KMS-11 (cell line): Measurements from ENCODE around the gene MRPS18B.

Experiments
- H2AFZ ChIP-seq: fragments of 200-600 bp; sonication (generic); 2 replicates; pipeline ENCODE4 v1.6.1; 2016; ENCODE audit warnings: antibody characterized with exemption, mixed run types, low read depth
- H3K27ac ChIP-seq: fragments of 200-600 bp; sonication (generic); 2 replicates; pipeline ENCODE4 v1.6.1; 2016; ENCODE audit warnings: mild to moderate bottlenecking, mixed run types
- H3K27me3 ChIP-seq: fragments of 200-600 bp; sonication (generic); 2 replicates; pipeline ENCODE4 v1.6.1; 2017; ENCODE audit warnings: mild to moderate bottlenecking, low read depth, mixed run types, moderate library complexity; ENCODE audit not compliant: insufficient read depth
- H3K36me3 ChIP-seq: fragments of 200-600 bp; sonication (generic); 2 replicates; pipeline ENCODE4 v1.6.1; 2017; ENCODE audit warnings: mild to moderate bottlenecking, mixed run types; ENCODE audit not compliant: insufficient read depth
- H3K4me1 ChIP-seq: fragments of 200-600 bp; sonication (generic); 2 replicates; pipeline ENCODE4 v1.6.1; 2016; ENCODE audit warnings: mild to moderate bottlenecking, low read depth, mixed run types; ENCODE audit not compliant: poor library complexity, severe bottlenecking
- H3K4me2 ChIP-seq: fragments of 200-600 bp; sonication (generic); 2 replicates; pipeline ENCODE4 v1.7.0; 2016; ENCODE audit warnings: mild to moderate bottlenecking, mixed run types
- H3K4me3 ChIP-seq: fragments of 200-600 bp; sonication (generic); IDR thresholded peaks from 2 replicates; pipeline ENCODE4 v1.6.1; 2017; ENCODE audit warnings: low read depth, low read length, mixed read lengths; ENCODE audit not compliant: insufficient read depth
- H3K79me2 ChIP-seq: fragments of 200-600 bp; sonication (generic); 2 replicates; pipeline ENCODE4 v1.6.1; 2016; ENCODE audit warnings: low read depth, mixed run types; ENCODE audit not compliant: insufficient read depth
- H3K9ac ChIP-seq: fragments of 200-600 bp; sonication (generic); 2 replicates; pipeline ENCODE4 v1.6.1; 2016; ENCODE audit warnings: mild to moderate bottlenecking, mixed run types
- H4K20me1 ChIP-seq: fragments of 200-600 bp; sonication (generic); 2 replicates; pipeline ENCODE4 v1.6.1; 2016; ENCODE audit warnings: mild to moderate bottlenecking, mixed run types; ENCODE audit not compliant: insufficient read depth
- TF ChIP-seq, protein P1 (sequence below): fragments of 200-600 bp; sonication (generic); conservative IDR thresholded peaks from 2 replicates; pipeline ENCODE4 v1.6.1; 2017; ENCODE audit warnings: low read depth, mild to moderate bottlenecking, antibody characterized with exemption, low read length, moderate library complexity, mixed read lengths

The MRPS18B gene

DNA sequence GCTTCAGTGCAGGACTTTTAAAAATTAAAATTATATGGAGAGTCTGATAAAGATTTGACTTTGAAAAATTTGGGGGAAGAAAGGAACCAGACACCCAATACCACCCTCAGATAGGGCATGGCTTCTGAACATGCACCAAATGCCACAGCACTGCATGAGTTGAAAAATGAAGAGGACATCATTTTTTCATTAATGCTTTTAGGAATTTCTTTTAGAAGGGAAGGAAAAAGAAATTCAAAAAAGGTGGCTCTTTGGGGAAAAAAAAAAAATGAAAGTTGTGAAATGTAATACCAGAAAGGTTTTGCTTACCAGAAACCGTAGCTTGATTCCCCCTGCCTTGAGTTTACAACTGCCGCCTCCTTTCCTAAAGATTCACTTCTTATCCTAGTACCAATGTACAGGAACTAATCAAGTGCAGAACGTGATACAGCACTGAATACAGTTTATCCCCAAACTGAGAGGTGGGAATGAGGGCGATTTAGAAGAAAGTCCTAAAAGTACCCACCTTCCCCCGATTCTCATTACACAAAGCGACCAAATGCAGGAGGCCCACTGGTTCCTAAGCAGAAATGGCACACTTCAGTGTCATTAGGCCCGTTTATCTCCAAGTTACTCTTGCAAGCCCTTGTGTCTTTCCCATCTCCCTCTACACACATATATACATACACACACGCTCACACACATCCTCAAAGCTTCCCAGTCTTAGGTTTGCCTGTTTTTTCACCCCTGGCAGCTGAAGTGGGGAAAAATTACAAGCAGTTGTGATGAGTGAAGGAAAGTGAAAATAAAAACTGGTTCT is 3.4 kb upstream of the MRPS18B start:
- Histone ChIP-seq H2AFZ (no peak overlapping the region), H3K27me3 (no peaks in the 10 kb centered on the region), H3K4me1 (peaks cover 27% of the 10 kb centered on the region), H3K9ac (peak overlapping the region; percentile 98; the same call in 1 of the 2 replicates), H3K79me2 (peaks cover 60% of the 10 kb centered on the region), H3K4me3 (no peak overlapping the region), H3K27ac (peak overlapping the region; percentile 95), H3K4me2 (peak overlapping the region; percentile 87), H3K36me3 (peaks cover 10% of the 10 kb centered on the region; the same call in 1 of the 2 replicates), H4K20me1 (no peaks in the 10 kb centered on the region)
- TF ChIP-seq, protein P1, sequence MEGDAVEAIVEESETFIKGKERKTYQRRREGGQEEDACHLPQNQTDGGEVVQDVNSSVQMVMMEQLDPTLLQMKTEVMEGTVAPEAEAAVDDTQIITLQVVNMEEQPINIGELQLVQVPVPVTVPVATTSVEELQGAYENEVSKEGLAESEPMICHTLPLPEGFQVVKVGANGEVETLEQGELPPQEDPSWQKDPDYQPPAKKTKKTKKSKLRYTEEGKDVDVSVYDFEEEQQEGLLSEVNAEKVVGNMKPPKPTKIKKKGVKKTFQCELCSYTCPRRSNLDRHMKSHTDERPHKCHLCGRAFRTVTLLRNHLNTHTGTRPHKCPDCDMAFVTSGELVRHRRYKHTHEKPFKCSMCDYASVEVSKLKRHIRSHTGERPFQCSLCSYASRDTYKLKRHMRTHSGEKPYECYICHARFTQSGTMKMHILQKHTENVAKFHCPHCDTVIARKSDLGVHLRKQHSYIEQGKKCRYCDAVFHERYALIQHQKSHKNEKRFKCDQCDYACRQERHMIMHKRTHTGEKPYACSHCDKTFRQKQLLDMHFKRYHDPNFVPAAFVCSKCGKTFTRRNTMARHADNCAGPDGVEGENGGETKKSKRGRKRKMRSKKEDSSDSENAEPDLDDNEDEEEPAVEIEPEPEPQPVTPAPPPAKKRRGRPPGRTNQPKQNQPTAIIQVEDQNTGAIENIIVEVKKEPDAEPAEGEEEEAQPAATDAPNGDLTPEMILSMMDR, result no peak

DNA sequence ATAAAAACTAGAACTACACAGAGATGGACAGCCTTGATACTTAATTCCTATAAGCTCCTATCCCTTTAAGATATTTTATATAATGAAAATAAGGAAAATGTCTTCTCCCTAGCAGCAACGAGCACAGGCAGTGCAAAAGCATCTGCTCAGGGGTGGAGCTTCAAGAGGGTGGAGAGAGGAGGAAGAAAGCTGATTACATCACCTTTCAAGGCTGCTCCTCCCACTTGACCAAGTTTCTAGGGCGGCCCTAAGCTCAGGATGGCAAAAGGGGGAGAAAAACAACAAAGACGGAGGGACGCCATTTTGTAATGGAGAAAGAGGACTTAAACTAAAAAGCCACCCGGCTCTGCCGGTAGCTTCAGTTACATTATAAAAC is 2.8 kb upstream of the MRPS18B start:
- peak overlapping the region; percentile 95 for H3K27ac ChIP-seq
- H3K9ac ChIP-seq, result peak overlapping the region; percentile 98
- peaks cover 28% of the 10 kb centered on the region for H3K4me1 ChIP-seq
- H3K4me2 ChIP-seq, result peak overlapping the region; percentile 87
- H3K79me2 ChIP-seq, result peaks cover 66% of the 10 kb centered on the region
- H3K27me3 ChIP-seq, result no peaks in the 10 kb centered on the region
- H2AFZ ChIP-seq, result no peak overlapping the region
- TF ChIP-seq, protein P1, result no peak
- no peaks in the 10 kb centered on the region for H4K20me1 ChIP-seq
- no peak overlapping the region for H3K4me3 ChIP-seq
- H3K36me3 ChIP-seq, result peaks cover 10% of the 10 kb centered on the region; the same call in 1 of the 2 replicates

DNA sequence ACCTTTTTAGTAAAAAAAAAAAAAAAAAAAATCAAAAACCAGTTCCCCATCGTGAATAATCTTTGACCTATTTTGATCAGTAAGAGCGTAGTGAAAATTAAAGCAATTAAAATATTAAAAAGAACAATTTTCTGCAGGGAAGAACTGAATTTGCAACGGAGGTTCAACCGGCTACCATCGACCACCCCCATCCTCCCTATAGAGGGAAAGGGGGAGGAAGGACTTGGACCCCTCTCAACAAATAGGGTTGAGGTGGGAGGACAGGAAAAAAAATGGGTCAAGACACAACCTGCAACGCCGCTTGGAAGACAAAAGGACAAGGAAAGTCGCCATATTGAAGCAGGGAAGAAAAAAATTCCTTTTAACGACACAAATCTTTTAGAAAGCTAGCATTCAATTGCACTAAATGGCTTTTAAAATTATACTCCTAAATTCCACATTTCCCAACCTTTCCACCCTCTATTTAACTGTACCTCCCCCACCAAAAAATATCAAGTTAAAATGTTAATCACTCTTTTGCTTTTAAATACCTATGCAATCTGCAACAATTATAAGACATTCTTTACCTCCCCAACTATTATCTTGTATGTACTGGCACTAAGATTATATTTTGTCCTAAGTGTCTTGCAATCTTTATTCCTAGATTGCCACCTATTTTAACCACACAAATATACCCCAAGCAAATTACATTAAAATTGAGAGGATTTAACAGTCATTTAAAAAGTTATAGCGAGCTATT is 2.3 kb upstream of the MRPS18B start:
- Histone ChIP-seq H3K9ac (peak overlapping the region; percentile 98), H3K4me2 (peak overlapping the region; percentile 87), H3K36me3 (peaks cover 10% of the 10 kb centered on the region; the same call in 1 of the 2 replicates), H2AFZ (no peak overlapping the region), H4K20me1 (no peaks in the 10 kb centered on the region), H3K27ac (peak overlapping the region; percentile 95), H3K4me1 (peaks cover 28% of the 10 kb centered on the region), H3K79me2 (peaks cover 62% of the 10 kb centered on the region), H3K27me3 (no peaks in the 10 kb centered on the region), H3K4me3 (no peak overlapping the region)
- TF ChIP-seq, protein P1, result no peak

DNA sequence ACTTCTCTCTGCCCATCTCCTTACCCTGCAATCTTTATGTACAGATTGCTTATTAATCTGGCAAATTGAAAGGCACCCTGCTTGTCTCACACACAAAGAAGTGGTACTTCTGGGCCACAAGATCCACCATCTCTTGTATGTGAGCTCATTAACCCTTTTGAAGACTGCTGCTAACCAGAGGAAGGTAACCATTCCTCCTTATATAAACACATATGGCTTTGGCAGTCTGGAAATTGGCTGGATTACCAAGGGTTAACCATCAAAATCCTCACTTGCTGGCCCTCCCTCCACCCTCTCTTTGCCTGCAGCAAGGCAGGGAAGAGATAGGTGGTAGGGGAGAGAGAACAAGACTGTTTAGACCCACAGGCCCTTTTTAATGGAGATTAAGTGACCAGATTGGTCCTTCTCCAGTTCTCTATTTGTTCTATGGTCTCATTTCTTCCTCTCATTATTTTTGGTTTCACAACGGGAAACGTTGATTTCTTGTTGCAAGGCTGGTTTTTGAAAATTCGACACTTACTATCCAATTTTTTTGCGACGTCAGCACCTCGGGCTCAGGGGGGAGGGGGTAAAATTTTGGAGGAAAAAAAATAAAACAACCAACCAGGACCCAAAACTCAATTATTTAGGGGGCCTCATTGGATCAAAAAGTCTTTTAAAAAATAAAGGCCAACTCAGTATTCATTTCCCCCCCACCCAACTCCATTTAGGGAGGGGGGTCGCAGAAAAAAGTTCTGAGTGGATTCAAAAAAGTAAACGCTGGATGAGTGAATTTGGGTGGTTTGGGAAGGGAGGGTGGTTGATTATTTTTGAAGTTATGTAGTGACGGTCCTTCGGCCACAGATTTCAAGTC is 1.5 kb upstream of the MRPS18B start:
- Histone ChIP-seq H4K20me1 (no peaks in the 10 kb centered on the region), H3K36me3 (peaks cover 10% of the 10 kb centered on the region; the same call in 1 of the 2 replicates), H3K4me1 (peaks cover 28% of the 10 kb centered on the region), H3K4me3 (no peak overlapping the region), H3K4me2 (peak overlapping the region; percentile 87), H3K79me2 (peaks cover 60% of the 10 kb centered on the region), H2AFZ (no peak overlapping the region), H3K27ac (peak overlapping the region; percentile 95), H3K9ac (peak overlapping the region; percentile 98), H3K27me3 (no peaks in the 10 kb centered on the region)
- TF ChIP-seq, protein P1, result no peak
